Keratinocyte (primary cell): ENCODE measurements around the gene HSDL2. TPM values are rescaled to one million over a fixed set of nuclear protein-coding genes. Genes with fewer than 3 reads are reported as not detected.

Source experiments
- DNase-seq: peaks from one replicate; pipeline ENCODE4 v3.0.0-alpha.2; 2011; ENCODE audit warnings: low read depth, missing footprints, low spot score
- FAIRE-seq: peaks from 2 replicates; lab custom pipeline; 2011; peaks lifted over from hg19 to GRCh38; lab: Jason Lieb, UNC
- H2AFZ ChIP-seq: 2 replicates; pipeline ENCODE4 v1.6.0; 2012; ENCODE audit warnings: low read length, control low read depth, inconsistent platforms; ENCODE audit not compliant: control insufficient read depth
- H3K27ac ChIP-seq: 2 replicates; pipeline ENCODE4 v1.5.1; 2011; ENCODE audit warnings: low read length; ENCODE audit not compliant: control insufficient read depth, insufficient read depth
- H3K27me3 ChIP-seq: 3 replicates; pipeline ENCODE4 v1.6.0; 2011; ENCODE audit warnings: low read length; ENCODE audit not compliant: control insufficient read depth, insufficient read depth; ENCODE audit errors: extremely low read depth
- H3K36me3 ChIP-seq, 2 experiments: 2 replicates in 1 of 2; 3 replicates in 1 of 2; pipeline ENCODE4 v1.5.1; 2011; ENCODE audit warnings: low read length in 2 of 2, mild to moderate bottlenecking in 1 of 2; ENCODE audit not compliant: control insufficient read depth in 2 of 2, insufficient read depth in 2 of 2; ENCODE audit errors: extremely low read depth in 1 of 2
- H3K4me1 ChIP-seq: 3 replicates; pipeline ENCODE4 v1.5.1; 2011; ENCODE audit warnings: low read length; ENCODE audit not compliant: control insufficient read depth, insufficient read depth; ENCODE audit errors: extremely low read depth
- H3K4me2 ChIP-seq: 3 replicates; pipeline ENCODE4 v1.6.0; 2011; ENCODE audit warnings: low read depth, low read length; ENCODE audit not compliant: control insufficient read depth, insufficient read depth; ENCODE audit errors: extremely low read depth
- H3K4me3 ChIP-seq, 3 experiments: fragments of 200-600 bp in 1 of 3; sonication (generic) in 1 of 3; 2 replicates in 2 of 3; 3 replicates in 1 of 3; pipeline ENCODE4 v1.5.1; 2011 to 2016; ENCODE audit warnings: low read length in 3 of 3, mild to moderate bottlenecking in 3 of 3, control low read depth in 2 of 3, inconsistent platforms in 1 of 3, low read depth in 1 of 3, mixed read lengths in 1 of 3, mixed run types in 1 of 3, moderate library complexity in 1 of 3; ENCODE audit not compliant: control insufficient read depth in 2 of 3, insufficient read depth in 2 of 3; ENCODE audit errors: extremely low read depth in 1 of 3
- H3K79me2 ChIP-seq: 2 replicates; pipeline ENCODE4 v1.6.0; 2012; ENCODE audit warnings: low read length; ENCODE audit not compliant: control insufficient read depth, insufficient read depth
- H3K9ac ChIP-seq: 3 replicates; pipeline ENCODE4 v1.6.0; 2011; ENCODE audit warnings: low read length; ENCODE audit not compliant: control insufficient read depth, insufficient read depth; ENCODE audit errors: extremely low read depth
- H3K9me1 ChIP-seq: 3 replicates; pipeline ENCODE4 v1.6.0; 2011; ENCODE audit warnings: low read length; ENCODE audit not compliant: control insufficient read depth, insufficient read depth; ENCODE audit errors: extremely low read depth
- H3K9me3 ChIP-seq: 2 replicates; pipeline ENCODE4 v1.5.1; 2012; ENCODE audit warnings: low read depth, low read length; ENCODE audit not compliant: control insufficient read depth
- H4K20me1 ChIP-seq: 3 replicates; pipeline ENCODE4 v1.6.0; 2011; ENCODE audit warnings: low read length; ENCODE audit not compliant: control insufficient read depth, insufficient read depth; ENCODE audit errors: extremely low read depth
- CTCF ChIP-seq, 3 experiments: IDR thresholded peaks in 1 of 3; conservative IDR thresholded peaks in 1 of 3; optimal IDR thresholded peaks in 1 of 3; 2 replicates in 2 of 3; 3 replicates in 1 of 3; pipeline versions ENCODE3 to v1.5.1; 2011; ENCODE audit warnings: low read length in 3 of 3, mild to moderate bottlenecking in 3 of 3, moderate library complexity in 2 of 3, control low read depth in 1 of 3, inconsistent platforms in 1 of 3; ENCODE audit not compliant: insufficient read depth in 2 of 3; ENCODE audit errors: extremely low read depth in 1 of 3
- EZH2 ChIP-seq: IDR thresholded peaks from one replicate; pipeline ENCODE4 v1.6.1; 2012; ENCODE audit warnings: inconsistent platforms, mild to moderate bottlenecking, low read length, moderate library complexity
- dilution Hi-C: fragments of 300-500 bp; cut with MboI; formaldehyde crosslinking; loops from one replicate; pipeline ENCODE4 v1.7.0; 2020; ENCODE audit warnings: low sequenced_read_pairs; ENCODE audit not compliant: extremely low pct_ligation_motif_present
- polyA plus RNA-seq, 5 experiments: library from polyadenylated mRNA; depleted of rRNA in 3 of 5; stranded (reverse) in 3 of 5; stranded (forward) in 1 of 5; unstranded in 1 of 5; fragments of >200 nt; gene quantifications; 1 replicate in 1 of 5; 2 replicates in 3 of 5; 3 replicates in 1 of 5; pipeline versions ENCODE4 v1.2.1 to v1.2.3, GENCODE V29; 2011 to 2012; ENCODE audit warnings: missing spikeins in 2 of 5, low read depth in 1 of 5, low replicate concordance in 1 of 5

Gene HSDL2
- polyA plus RNA-seq, 1 donor (not counting 4 experiments of a cell fraction or from before 2014, with no cell fraction given) = 27.6 TPM

GRCh38 chr9:112352209-112352608 is 27.7 kb upstream of the HSDL2 start:
- no peak overlapping the region for H3K27ac ChIP-seq
- no peaks in the 10 kb centered on the region for H3K36me3 ChIP-seq
- H4K20me1 ChIP-seq = no peaks in the 10 kb centered on the region
- H2AFZ ChIP-seq = no peak overlapping the region
- dilution Hi-C loops = no loop called here
- FAIRE-seq (no peak), DNase-seq (no peak)
- H3K4me1 ChIP-seq = peaks cover 13% of the 10 kb centered on the region
- H3K79me2 ChIP-seq = no peaks in the 10 kb centered on the region
- no peaks in the 10 kb centered on the region for H3K27me3 ChIP-seq
- no peak overlapping the region for H3K4me2 ChIP-seq
- TF ChIP-seq CTCF (optimal IDR thresholded peaks at IDR 0.05 in 1 of 3, IDR thresholded peaks at IDR 0.05 in 1 of 3, conservative IDR thresholded peaks at IDR 0.05 in 1 of 3; ENCODE audit: extremely low read depth in 1 of 3, insufficient read depth in 2 of 3, low read length in 3 of 3) (no peak), EZH2 (no peak)
- no peak overlapping the region for H3K4me3 ChIP-seq
- no peaks in the 10 kb centered on the region for H3K9me3 ChIP-seq
- no peak overlapping the region for H3K9ac ChIP-seq
- H3K9me1 ChIP-seq = no peaks in the 10 kb centered on the region

GRCh38 chr9:112354081-112354743 is 25.7 kb upstream of the HSDL2 start:
- H3K9ac ChIP-seq = no peak overlapping the region
- no peaks in the 10 kb centered on the region for H3K27me3 ChIP-seq
- H3K4me3 ChIP-seq = no peak overlapping the region
- no peak overlapping the region for H3K4me2 ChIP-seq
- FAIRE-seq (no peak), DNase-seq (no peak)
- TF ChIP-seq EZH2 (no peak), CTCF (optimal IDR thresholded peaks at IDR 0.05 in 1 of 3, IDR thresholded peaks at IDR 0.05 in 1 of 3, conservative IDR thresholded peaks at IDR 0.05 in 1 of 3; ENCODE audit: extremely low read depth in 1 of 3, insufficient read depth in 2 of 3, low read length in 3 of 3) (no peak)
- no peaks in the 10 kb centered on the region for H3K79me2 ChIP-seq
- H2AFZ ChIP-seq = no peak overlapping the region
- no peaks in the 10 kb centered on the region for H4K20me1 ChIP-seq
- H3K36me3 ChIP-seq = no peaks in the 10 kb centered on the region
- H3K9me1 ChIP-seq = no peaks in the 10 kb centered on the region
- H3K4me1 ChIP-seq = peaks cover 2% of the 10 kb centered on the region
- H3K9me3 ChIP-seq = no peaks in the 10 kb centered on the region
- H3K27ac ChIP-seq = no peak overlapping the region
- dilution Hi-C loops = no loop called here
